GM19455 (cell line): ENCODE measurements around the gene MARCHF5.
"Not testable (repeated sequence)": the region's sequence is repeated elsewhere in the genome, so short reads cannot be mapped to it uniquely, and the experiment has no call there.

Experiments
- ATAC-seq: cut with Tn5 transposase; IDR thresholded peaks from one replicate; pipeline ENCODE4 v1.9.1; 2021; ENCODE audit not compliant: unreplicated experiment

Gene MARCHF5

DNA sequence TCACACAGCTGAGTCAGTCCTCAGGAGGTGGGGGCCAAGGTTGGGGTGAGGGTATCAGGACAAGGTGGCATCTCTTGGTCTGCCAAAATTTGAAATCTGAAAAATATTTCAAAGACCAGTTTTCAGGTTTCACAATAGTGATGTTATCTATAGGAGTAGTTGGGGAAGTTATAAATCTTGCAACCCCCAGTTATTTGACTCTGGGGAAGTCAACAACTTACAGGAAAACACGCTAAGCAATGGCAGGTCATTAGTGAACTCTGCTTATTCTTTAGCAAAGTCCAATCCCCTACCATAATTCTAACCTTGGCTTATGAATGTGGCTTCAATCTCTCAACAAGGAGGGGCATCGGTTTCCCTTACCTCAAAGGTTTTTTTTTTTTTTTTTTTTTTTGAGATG, 94.9 kb downstream of the MARCHF5 start:
- no peak for ATAC-seq

DNA sequence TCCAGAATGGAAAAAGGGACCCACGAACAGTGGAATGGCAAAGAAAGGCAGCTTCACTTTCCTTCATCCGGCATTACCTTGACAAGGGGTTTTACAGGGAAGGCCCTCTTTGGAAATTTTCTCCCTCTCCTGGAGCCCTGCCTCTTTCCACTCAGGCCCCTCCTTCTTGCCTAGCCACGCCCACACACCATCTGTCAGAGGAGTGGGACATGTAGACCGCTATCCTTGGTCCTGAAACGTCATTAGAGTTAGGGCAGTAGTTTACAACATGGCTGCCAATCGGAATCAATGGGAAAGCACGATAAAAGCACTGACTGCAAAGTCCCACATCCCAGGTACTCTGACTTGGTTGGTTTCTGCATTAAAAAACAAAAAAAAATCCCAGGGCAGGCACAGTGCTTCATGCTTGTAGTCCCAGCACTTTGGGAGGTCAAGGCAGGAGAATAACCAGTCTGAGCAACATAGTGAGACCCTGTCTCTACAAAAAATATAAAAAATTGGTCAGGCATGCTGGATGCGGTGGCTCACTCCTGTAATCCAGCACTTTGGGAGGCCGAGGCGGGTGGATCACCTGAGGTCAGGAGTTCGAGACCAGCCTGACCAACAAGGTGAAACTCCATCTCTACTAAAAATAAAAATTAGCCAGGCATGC, 96.4 kb downstream of the MARCHF5 start:
- ATAC-seq: no peak

- not testable (repeated sequence) for ATAC-seq
These were observed 102.2 kb downstream of the MARCHF5 start for GRCh38 chr10:92393173-92393572.

DNA sequence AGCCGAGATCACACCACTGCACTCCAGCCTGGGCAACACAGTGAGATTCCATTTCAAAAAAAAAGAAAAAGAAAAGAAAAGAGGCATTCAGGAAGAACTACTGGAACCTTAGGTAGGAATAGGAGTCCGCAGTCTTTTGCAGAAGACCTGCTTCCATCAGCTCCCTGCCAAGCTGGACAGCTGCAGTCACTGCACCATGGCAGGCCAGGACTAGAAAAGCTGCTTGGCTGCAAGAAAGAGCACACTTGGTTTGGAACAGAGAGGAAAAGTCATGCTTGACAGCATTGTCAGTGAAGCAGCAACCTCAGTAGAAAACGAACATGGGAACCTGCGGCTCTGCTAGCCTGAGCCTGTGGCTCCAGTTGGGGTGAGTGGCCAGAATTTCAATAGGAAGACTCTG, 104.3 kb downstream of the MARCHF5 start:
- ATAC-seq: no peak

DNA sequence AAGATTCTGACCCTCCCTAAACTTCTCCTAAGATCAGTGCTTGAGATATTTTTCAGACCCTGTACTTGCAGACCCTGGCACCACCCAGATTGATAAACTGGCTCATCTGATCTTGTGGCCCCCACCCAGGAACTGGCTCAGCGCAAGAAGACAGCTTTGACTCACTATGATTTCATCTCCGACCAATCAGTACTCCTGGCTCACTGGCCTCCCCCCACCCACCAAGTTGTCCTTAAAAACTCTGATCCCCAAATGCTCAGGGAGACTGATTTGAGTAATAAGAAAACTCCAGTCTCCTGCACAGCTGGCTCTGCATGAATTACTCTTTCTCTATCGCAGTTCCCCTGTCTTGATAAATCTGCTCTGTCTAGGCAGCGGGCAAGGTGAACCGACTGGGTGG, 111.3 kb downstream of the MARCHF5 start:
- not testable (repeated sequence) for ATAC-seq
